Activated T-cell treated with anti-CD3 and anti-CD28 coated beads for 4 hours (primary cell): Measurements from ENCODE around the gene GSG1L.

Experiments used
- DNase-seq: peaks from one replicate; pipeline ENCODE4 v3.0.0-alpha.2; 2020

The GSG1L gene

DNA sequence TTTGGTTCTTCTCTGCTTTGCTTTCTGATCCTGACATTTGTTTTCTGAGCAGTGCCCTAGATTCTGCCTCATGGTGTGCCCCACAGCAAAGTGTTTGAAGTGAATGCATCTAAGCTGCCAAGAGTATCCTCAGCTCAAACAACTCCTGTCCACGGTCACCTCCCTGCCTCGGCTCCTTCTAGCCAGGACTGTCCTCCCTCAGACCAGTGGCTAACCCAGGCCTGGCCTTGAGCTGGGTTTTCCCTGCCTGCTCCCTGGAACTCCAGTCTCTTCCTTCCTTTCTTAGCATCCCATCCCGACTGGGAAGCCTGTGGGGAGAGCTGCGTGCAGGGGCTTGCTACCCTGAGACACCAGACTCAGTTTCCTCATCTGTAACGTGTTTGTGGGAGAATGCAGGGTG is 256.5 kb downstream of the GSG1L start:
- DNase-seq: no peak

DNA sequence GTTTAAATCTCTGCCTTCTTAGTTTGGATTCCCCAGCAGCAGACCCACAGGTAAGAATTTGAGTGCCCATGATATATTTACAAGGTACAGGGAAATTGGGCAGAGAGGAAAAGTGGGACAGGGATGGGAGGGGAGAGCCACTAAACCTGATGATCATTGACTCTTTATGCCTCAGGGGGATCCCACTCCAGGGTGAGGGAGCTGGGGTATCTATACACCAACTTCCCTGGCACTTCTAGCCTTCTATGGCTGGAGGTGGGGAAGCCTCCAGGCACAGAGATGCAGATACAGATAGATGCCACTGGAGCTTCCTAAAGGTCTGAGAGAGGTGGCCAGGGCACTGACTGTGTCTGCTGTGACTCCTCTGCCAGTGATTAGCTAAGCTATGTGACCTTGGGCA is 257.1 kb downstream of the GSG1L start:
- DNase-seq: no peak

DNA sequence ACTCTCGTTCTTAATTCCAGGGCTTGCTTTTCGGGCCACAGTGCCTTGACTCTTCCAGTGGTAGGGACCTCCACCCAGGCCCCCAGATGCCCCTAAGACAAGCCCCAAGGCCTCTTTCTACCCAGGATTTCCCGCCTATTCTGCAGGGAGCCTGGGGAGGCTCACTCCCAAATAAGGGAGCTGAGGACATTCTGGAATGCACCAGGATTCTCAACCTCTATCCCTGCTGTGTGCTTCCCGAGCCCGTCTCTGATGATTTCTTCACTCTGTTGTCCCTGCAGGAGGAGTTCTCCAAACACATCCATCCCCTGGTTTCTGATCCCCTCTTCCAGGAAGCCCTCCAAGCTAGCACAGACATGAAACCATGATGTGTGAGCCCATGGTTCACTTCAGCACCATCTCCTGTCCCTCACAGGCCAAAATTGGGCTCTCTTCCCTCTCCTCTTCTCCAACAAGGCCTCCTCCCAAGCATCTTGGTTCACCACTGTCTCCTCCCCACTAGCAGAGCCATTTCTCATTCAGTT is 257.6 kb downstream of the GSG1L start:
- no peak for DNase-seq

DNA sequence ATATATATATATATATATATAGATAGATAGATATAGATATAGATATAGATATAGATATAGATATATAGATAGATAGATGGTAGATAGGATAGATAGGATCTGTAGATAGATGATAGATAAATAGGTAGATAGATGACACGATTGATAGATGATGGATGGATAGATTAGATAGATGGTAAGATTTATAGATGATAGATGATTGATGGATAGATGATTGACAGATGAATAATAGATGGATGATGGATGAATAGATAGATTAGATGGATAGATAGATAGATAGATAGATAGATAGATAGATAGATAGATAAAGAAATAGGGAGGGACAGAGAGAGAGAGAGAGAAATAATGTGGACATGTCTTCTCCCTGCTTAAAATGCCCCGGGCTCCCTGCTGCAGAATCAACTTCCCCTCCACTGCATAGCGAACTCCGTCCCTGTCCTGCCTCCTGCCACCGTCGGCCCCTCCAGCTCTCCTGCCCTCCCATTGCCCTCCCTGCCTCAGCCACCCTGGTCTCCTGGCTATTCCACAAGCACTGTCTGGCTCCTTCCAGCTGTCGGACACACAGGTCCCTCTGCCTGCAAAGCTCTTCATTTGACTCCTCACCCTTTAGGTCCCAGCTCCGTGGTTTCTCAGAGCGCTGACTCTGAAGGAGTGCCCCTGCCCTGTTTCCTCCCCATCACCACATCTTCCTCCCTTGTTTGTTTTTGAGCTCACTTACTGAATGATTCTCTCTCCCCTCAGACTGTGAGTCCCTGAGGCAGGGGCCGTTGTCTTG is 259.6 kb downstream of the GSG1L start:
- no peak for DNase-seq

DNA sequence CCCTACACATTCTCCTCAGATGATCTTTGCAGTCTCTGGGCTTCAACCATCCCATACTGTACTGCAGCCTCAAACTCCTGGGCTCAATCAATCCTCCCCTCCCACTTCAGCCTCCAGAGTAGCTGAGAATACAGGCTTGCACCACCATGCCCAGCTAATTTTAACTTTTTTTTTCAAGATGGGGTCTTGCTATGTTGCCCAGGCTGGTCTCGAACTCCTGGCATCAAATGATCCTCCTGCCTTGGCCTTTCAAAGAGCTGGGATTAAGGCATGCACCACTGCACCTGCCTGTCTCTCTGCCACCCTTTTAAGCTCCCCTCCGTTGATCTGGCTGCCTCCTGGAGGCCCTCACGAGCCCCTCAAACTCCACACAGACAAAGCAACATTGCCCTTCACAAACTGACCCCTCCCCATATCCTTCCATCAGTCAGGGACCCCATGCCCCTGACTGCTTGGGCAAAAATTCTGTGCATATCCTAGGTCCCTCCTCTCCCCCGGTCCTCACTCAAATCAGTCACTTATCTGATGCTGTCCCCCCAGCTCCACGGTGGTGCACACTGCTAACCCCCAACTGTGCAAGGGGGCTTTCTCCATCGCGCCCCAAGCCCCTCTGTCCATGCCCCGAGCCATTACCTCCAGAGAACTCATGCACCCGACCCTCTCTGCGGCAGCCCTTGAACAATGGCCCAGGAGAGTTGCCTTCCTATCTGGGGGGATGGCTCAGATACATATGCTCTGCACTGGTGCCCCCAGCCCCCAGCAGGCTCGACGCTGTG is 260.7 kb downstream of the GSG1L start:
- DNase-seq: no peak

DNA sequence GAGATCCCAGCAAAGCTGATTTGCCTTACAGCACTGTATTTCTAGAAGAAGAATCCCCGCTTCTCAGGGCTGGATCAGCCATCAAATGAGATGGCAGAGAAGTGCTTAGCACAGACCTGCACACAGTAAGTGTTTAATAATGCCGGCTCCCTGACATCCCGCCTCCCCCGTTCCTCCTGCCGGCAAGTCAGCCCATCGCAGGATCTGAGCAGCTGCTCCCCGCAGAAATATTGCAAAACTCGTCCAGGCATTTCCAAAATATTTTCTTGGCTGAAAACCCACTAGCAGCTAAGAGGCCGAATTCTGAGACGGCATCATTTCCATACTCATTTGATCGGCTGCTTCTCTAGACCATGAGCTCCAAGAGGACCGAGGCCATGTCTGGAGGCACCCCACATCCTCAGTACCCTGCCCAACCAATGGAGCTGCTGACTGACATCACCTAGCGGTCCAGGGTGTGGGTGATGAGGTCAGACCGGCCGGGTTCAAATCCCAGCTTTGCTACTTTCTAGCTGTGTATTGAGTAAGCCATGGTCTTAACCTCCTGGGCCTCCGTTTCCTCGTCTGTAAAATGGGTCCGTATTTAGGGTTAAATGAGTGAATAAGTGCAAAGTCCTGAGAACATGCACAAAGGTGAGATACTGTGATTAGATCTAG is 262.1 kb downstream of the GSG1L start:
- DNase-seq: no peak

DNA sequence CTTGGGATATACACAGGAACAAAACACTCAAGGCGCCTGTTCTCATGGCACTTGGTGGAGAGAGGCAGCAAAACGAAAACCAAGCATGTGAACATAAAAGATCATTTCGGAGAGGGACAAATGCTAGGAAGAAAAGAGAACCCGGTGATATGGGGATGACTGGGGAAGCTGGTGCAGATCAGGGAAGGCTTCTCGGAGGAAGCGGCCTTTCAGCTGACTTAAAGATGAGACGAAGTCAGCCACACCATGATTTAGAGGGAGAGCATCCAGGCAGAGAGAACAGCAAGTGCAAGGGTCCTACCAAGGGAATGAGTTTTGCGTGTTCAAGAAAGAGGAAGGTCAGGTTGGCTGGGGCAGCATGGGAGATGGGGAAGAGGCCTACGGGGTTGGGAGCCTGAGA is 262.7 kb downstream of the GSG1L start:
- DNase-seq: no peak

DNA sequence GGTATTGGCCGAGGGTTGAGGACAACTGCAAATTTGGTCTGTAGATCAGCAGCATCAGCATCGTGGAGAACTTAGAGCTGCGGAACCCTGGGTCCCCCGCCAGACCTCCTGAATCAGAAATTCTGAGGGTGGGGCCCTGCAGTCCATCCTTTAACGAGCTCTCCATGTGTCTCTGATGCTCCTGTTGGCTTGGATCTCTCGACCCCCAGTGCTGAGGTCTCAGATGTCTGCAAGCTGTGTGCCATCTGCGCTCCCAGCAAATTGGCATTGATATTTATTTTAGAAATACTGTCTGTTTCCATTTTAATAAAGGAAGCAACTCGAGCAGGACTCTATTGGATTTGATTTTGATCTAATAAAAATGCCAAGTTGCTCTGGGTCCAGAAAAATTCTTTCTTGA is 263.6 kb downstream of the GSG1L start:
- DNase-seq: no peak

DNA sequence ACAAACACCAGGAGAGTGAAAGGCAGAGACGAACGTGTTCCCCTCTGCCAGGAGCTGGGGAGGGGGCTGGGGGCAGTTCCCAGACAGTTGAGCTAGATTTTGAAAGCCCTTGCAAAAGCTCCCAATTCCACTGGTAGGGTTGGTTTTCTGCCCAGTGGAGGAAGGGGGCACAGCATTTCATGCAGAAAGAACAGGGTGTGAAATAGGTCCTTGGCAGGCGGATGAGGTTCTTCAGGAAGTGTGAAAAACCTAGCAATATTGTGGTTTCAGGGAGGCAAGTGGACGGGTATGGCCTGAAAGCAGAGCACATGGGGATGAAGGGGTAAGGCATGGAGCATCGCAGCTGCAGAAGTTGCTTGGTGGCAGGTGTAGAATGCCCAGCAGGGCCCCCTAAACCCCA is 265.3 kb downstream of the GSG1L start:
- no peak for DNase-seq

DNA sequence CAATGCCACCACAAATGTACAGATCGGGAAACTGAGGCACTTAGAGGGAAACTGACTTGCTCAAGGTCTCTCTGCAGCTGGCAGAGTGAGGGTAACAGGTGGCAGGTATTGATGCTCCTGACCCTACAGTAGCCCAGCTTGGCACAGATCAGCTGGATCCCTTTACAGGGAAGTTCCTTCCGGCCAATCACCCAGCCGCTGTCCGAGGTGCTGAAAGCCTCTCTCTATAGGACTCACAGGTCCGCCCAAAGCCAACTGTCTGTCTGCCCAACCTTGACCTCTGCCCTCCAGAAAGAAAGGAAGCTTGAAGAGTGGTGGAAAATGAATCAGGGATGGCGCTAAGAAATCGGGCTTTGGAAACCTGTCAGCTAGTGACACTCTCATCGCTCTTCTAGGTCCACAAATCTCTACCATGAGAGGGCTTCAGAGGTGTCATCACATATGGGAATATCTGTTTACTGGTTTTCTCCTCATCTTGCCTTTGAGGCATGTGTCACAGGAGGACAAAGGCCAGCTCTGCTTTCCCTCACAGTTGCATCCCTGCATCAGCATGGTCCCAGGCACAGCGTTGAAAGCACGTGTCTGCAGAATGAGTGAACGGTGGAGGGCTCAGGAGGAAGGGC is 267.4 kb downstream of the GSG1L start:
- DNase-seq: no peak

DNA sequence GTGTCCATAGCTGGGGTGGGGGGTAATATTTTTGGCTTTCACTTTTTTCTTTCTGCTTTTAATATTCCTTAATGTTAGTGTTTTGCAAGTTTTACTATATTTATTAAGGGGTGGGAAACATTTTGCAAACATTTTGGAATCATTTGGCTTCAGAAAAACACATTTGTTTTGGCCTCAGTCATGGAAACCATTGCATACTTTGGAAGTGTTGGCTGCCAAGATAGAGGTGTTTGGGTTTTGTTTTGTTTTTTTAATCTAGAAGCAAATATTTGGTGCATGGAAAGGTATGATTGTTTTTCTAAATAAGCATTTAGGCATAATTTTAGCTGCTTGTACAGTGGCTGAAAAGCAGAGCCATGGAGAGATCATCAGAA is 270.3 kb downstream of the GSG1L start:
- DNase-seq: no peak

DNA sequence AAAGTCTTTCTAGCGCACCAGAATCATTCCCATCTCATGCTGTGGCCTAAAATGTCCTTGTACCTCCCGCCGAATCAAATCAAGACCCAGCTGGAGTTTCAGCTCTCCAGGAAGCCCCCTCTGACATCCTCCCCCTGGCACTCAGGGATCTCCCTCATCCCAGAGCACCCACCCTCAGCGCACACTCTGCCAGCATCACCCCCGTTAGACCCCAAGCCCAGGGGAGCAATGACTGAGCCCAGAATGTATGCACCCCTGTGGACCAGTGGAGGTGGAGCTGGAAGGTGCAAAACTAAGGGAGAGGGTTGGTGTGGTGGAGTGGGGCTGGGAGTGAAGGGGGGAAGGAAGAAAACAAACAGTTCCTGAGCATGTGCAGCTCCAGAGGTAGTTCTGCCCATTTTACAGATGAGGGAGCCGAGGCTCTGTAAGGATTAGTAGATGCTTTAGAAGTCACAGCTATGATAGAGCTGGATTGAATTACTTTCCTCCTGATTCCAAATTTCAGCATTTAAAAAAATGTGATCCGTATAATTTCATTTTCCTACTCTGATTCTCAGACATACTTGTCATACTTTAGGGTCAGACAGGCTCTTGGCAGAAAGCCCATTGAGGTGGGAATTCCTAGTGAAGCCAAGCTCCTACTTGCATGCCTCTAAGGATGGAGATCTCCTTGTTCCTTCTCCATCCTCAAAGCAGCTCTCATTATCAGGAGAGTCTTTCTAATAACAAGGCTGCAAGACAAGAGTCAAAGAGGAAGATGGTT is 270.8 kb downstream of the GSG1L start:
- no peak for DNase-seq

DNA sequence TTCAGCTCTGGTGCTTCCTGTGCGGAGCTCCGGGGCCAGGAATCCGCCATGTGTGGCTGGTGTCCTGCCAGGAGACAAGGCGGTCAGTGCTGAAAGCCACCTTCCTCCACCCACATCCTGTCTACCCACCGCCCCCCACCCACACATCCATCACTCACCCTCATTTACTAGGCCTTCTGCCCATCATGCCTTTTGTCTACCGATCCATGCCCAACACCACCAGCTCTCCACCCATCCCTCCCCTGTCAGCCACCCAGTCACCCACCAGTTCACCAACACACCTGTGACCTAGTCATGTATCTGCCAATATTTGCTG is 272.2 kb downstream of the GSG1L start:
- DNase-seq: no peak

DNA sequence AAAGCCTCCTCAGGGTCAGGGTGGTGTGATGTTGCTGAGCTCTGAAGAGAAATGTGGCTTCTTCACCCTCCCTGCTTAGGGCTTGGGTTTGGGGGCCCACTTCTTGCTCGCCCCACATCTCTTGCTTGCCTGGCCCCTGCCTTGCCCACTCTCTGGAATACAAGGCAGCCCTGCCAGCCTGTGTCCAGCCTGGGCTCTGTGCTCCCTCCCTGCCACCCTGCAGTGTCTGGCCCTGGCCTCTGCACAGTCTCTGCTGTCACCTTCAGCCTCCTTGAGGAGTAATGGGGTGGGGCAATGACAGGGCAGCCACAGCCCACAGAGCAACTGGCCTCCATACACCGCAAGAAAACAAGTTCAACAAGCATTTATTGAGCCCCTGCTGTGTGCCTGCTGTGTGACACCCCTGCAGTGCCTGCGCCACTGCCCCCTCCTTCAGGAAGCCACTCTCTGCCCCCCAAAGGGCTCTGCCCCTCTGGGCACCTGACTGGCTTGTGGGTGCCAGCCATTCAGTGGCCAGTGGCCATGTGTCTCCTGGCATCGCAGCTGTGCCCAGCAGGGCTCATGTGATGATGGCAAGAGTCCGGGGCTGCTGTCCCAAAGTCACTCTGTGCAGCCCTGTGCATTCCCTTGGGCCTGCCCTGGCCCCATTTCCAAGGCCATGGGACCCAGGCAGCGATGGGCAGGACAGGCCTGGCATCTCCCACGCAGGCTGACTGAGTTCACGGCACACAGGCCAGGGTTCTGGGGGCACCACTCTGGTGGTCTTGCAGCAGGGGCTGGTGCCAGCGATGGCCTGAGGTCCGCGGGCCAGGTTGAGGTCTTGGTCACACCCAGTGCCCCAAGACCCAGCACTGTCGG is 272.7 kb downstream of the GSG1L start:
- DNase-seq: no peak

DNA sequence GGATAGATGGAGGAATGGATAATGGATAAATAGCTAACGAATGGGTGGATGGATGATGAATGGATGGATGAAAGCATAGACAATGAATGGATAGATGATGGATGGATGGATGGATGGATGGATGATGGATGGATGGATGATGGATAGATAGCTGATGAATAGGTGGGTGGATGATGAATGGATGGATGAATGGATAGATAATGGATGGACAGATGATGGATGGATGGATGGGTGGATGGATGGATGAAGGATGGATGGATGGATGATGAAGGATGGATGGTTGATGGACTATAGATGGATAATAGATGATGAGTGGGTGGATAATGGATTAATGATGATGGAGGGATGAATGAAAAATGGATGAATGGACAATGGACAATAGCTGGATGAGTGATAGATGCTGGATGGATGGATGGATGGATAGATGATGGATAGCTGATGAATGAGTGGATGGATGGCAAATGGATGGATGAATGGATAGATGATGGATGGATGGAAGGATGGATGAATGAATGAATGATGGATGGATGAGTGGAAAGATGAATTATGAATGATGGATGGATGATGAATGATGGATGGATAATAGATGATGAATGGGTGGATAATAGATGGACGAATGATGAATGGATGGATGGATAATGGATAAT is 273.8 kb downstream of the GSG1L start:
- no peak for DNase-seq

DNA sequence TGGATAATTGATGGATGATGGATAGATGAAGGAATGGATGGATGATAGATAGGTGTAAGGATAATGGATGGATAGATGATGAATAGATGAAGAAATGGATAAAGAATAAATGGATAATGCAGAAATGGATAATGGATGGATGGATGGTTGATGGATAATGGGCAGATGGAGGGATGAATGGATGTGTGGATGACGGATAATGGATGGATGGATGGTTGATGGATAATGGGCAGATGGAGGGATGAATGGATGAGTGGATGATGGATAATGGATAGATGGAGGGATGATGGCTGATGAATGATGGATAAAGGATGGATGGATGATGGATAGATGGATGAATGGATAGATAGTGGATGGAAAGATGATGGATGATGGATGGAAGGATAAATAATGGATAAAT is 274.4 kb downstream of the GSG1L start:
- DNase-seq: no peak

DNA sequence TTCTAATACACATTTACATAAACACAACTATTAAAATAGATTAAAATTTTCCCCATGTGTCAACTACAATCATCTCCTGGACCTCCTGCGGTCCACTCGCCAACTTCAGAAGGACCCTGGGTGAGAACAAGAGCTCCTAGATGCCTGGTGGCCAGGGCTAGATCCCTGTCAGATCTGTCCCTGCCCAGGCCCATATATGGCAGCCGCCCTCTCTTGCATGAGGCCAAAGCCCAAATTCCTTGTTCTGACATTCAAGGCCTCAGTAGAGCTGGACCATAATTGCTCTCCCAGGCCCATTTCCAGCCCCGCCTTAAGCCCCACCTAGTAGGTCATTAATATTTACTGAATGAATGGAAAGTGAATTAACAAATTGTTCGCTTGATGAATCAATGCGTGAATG is 275.8 kb downstream of the GSG1L start:
- no peak for DNase-seq

DNA sequence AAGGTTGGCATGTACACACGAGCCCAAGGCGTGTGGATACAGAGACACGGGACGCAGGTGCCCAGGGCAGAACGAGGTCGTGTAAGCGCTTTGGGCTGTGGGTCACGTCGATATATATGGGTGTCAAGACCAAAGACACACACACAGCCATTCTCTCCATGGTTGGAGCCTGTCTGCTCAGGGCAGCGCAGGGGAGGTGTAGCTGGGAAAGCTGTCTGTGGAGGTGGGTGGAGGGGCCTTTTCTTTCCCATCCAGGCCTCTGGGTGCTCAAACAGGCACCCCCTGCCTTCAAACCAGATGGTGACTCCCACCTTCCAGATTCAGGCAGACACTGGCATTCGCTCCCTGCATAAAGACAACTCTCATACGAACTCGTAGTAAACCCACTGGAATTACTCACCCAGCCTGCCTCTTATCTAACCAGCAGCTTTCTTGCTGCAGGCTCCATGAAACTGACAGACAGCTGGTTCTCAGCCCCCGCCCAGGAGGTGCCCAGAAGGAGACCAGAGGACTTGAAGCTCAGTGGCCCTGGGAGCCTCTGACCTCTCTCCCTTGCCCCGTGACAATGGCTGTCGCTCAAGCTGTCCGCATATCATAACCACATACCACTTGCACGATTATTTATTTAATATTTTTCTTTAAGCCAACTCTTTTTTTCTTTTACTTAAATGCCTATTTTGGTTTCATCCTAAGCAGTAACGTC is 276.4 kb downstream of the GSG1L start:
- no peak for DNase-seq

DNA sequence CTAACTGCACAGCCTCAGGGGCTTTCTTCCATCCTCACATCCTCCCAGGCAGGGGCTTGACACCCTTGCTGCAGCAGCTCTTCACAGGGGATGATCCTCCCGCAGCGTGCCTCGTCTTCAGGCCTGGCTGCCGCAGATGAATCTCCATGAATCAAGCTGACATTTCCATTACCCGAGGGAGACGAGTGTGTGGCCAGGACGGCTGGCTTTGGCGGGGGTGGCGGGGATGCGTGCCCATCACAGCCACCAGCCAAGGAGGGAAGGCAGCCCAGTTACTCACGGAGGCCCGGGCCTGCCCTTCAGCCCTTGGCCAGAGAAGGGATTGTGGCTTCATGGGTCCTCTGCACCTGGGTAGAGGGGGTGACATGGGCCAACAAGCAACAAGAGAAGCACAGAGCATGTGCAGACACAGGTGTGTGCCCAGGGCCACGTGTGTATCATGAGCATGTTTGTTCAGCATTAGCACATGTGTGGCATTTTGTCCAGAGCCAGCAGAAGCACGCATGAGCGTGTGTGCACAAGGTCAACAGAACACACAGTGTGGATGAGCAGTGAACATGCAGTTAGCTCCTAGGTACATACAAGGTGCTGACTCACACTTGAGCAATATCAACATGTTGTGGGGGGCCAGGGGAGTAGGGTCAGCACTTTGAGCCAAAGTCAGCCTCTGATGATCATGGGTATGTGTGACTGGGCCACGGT is 277.1 kb downstream of the GSG1L start:
- no peak for DNase-seq

DNA sequence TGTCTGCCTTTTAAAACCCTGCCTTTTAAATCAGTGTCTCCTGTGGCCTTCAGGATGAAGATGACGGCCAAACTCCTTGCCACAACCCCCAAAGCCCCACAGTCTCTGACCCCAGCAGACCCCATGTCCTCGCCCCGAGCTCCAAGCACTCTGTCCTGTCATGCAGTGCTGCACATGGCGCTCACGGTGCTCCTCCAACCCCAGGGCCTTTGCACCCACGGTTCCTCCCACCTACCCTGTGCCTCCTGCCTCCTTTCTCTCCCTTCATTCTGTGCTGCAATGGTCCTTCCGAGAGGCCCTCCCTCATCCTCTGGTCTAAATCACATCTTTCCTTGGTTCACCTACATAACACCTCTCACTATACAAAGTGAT is 278.2 kb downstream of the GSG1L start:
- no peak for DNase-seq
